GM10266 (cell line): ENCODE results near the gene TNRC6B.

Experiments used
- DNase-seq: peaks from one replicate; pipeline ENCODE4 v3.0.0; 2012; ENCODE audit errors: extremely low spot score
- TF ChIP-seq, protein P1 (sequence below): IDR thresholded peaks from 2 replicates; pipeline ENCODE4 v1.5.1; 2012; ENCODE audit warnings: mild to moderate bottlenecking, low read depth; ENCODE audit not compliant: control insufficient read depth, insufficient read depth; ENCODE audit errors: missing control alignments

Gene TNRC6B

DNA sequence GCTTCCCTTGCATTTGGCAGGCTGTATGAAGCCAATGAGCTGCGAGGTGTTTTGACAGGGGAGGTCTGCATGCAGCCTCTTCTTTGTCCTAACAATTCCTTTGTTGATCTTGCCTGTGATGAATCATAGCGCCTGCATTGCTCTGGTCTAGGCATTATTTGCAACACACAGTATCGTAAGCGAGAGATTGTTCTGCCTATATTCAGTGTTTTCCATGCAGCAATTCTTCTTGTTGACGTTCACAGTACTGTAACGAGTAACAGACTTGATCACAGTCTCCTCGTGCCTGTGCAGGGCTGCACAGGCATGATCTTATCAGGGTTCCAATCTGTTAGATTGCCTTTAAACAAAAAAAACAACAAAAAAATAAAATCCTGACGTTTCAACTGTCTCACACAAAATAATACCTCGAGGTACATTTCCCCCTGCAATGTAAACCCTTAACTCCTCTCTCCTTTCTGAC lies 154.6 kb downstream of the TNRC6B start:
- DNase-seq = no peak
- TF ChIP-seq, protein P1, sequence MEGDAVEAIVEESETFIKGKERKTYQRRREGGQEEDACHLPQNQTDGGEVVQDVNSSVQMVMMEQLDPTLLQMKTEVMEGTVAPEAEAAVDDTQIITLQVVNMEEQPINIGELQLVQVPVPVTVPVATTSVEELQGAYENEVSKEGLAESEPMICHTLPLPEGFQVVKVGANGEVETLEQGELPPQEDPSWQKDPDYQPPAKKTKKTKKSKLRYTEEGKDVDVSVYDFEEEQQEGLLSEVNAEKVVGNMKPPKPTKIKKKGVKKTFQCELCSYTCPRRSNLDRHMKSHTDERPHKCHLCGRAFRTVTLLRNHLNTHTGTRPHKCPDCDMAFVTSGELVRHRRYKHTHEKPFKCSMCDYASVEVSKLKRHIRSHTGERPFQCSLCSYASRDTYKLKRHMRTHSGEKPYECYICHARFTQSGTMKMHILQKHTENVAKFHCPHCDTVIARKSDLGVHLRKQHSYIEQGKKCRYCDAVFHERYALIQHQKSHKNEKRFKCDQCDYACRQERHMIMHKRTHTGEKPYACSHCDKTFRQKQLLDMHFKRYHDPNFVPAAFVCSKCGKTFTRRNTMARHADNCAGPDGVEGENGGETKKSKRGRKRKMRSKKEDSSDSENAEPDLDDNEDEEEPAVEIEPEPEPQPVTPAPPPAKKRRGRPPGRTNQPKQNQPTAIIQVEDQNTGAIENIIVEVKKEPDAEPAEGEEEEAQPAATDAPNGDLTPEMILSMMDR = no peak

GRCh38 chr22:40334060-40334459 lies 156.3 kb downstream of the TNRC6B start:
- DNase-seq = no peak
- TF ChIP-seq, protein P1 = no peak

DNA sequence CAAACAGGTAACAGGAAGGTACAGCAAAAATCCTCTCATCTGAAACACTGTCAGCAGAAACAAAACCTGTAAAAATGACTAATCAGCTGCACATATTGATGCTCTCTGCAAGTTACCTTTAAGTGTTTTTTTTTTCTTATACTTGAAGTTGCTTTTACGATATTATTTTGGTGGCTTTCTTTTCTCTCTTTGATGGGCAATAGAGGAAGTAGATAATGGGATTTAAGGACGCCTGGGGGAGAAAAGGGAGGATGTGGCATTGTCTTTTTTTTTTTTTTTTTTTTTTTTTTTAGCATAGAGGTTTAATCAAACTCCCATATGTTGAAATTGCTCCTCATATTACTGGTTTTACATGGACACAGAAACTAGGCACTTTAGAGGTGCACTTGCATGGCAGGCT lies 157.2 kb downstream of the TNRC6B start:
- TF ChIP-seq, protein P1 = no peak
- no peak for DNase-seq

- TF ChIP-seq, protein P1 = no peak
- DNase-seq = no peak
Measured at GRCh38 chr22:40335358-40335757, 157.6 kb downstream of the TNRC6B start.

GRCh38 chr22:40340044-40340443 lies 162.3 kb downstream of the TNRC6B start:
- TF ChIP-seq, protein P1 = no peak
- no peak for DNase-seq

GRCh38 chr22:40341604-40342003 lies 163.9 kb downstream of the TNRC6B start:
- no peak for DNase-seq
- TF ChIP-seq, protein P1 = no peak

DNA sequence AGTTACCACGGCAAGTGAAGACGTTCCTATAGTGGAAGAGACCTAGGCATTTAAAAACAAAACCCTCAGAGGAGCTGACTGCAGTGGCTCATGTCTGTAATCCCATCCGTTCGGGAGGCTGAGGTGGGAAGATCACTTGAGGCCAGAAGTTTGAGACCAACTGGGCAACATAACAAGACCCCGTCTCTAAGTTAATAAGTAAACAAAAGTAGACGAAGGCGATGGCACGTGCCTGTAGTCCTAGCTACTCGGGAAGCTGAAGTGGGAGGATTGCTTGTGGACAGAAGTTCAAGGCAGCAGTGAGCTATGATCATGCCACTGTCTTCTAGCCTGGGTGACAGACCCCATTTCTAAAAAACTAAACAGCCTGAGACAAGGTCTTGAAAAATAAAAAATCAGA lies 164.8 kb downstream of the TNRC6B start:
- no peak for DNase-seq
- TF ChIP-seq, protein P1 = no peak
